Stomach (tissue), 4 donors: ENCODE results near the gene HMGXB3.

ENCODE experiments used
- CTCF ChIP-seq, 7 experiments: fragments of 450-650 bp in 4 of 7; fragments of 200-600 bp in 3 of 7; sonication (generic) in 3 of 7; IDR thresholded peaks; one replicate each; pipeline ENCODE4 v1.5.1; 2016 to 2019; ENCODE audit warnings: antibody characterized with exemption in 7 of 7, control low read depth in 2 of 7, mild to moderate bottlenecking in 1 of 7
- EP300 ChIP-seq: sonication (generic); formaldehyde crosslinking; IDR thresholded peaks from one replicate; pipeline ENCODE4 v1.6.1; 2017; ENCODE audit warnings: antibody characterized with exemption
- POLR2A ChIP-seq, 4 donors: fragments of 450-650 bp; IDR thresholded peaks; one replicate each; pipeline ENCODE4 v1.6.1; 2016; ENCODE audit warnings: antibody characterized with exemption in 4 of 4, control low read depth in 2 of 4, mild to moderate bottlenecking in 1 of 4, moderate library complexity in 1 of 4

- TF ChIP-seq CTCF (IDR thresholded peaks at IDR 0.05), result peak in 6 of 7 experiments; percentile 11 to 62 (median 60)
- no peak for TF ChIP-seq POLR2A (IDR thresholded peaks at IDR 0.05)
- TF ChIP-seq EP300, result no peak
Measured at GRCh38 chr5:150001660-150002486, 1.3 kb downstream of the HMGXB3 start.
